IMR-90 (cell line): ENCODE measurements around the gene KRTAP3-1.
"Not testable (repeated sequence)": the region's sequence is repeated elsewhere in the genome, so short reads cannot be mapped to it uniquely, and the experiment has no call there.

ENCODE experiments used
- BHLHE40 ChIP-seq: fragments of 150-350 bp; IDR thresholded peaks from 2 replicates; pipeline ENCODE4 v1.6.1; 2016; ENCODE audit warnings: mild to moderate bottlenecking, low read depth, low read length
- CEBPB ChIP-seq: IDR thresholded peaks from 2 replicates; pipeline ENCODE4 v1.6.1; 2012; ENCODE audit warnings: low read depth, low read length, improper control_type of control experiment
- MAZ ChIP-seq: IDR thresholded peaks from 2 replicates; pipeline ENCODE4 v1.6.1; 2012; ENCODE audit warnings: low read depth, mild to moderate bottlenecking, low read length, improper control_type of control experiment, moderate library complexity, borderline replicate concordance
- POLR2A ChIP-seq: IDR thresholded peaks from 2 replicates; pipeline ENCODE4 v1.6.1; 2012; ENCODE audit warnings: mild to moderate bottlenecking, low read depth, low read length
- RAD21 ChIP-seq: IDR thresholded peaks from 2 replicates; pipeline ENCODE4 v1.6.1; 2012; ENCODE audit warnings: low read length, improper control_type of control experiment
- RFX5 ChIP-seq: IDR thresholded peaks from 2 replicates; pipeline ENCODE4 v1.8.0; 2012; ENCODE audit warnings: low read depth, mild to moderate bottlenecking, low read length, moderate library complexity
- TF ChIP-seq, protein P1 (sequence below): conservative IDR thresholded peaks from 2 replicates; pipeline ENCODE4 v1.5.1; 2012; ENCODE audit warnings: mild to moderate bottlenecking, low read depth, low read length, improper control_type of control experiment
- TF ChIP-seq, protein P2 (sequence below): fragments of 150-350 bp; IDR thresholded peaks from 2 replicates; pipeline ENCODE4 v1.6.1; 2017; ENCODE audit warnings: mild to moderate bottlenecking, antibody characterized with exemption, low read length, low read depth
- TF ChIP-seq, protein P3 (sequence below): fragments of 150-350 bp; IDR thresholded peaks from 2 replicates; pipeline ENCODE4 v1.6.1; 2016; ENCODE audit warnings: low read depth, mild to moderate bottlenecking, low read length, moderate library complexity, borderline replicate concordance

DNA sequence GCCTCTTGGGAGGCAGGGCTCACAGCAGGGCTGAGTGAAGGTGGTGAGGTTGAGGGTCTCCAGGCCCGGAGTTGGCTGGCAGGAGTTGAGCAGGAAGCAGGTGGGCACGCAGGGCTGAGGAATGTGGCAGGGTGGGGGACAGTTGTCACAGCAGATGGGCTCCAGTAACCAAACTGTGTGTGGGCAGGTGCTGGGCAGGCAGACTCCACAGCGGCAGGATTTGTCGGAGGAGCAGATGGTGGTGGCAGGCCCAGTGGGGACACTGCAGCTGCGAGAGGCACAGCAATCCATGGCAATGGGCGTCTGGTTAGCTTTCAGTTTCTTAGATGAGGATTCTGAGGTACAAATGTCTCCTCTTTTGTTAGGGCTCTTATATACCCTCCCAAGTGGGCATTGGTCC is 9.4 kb downstream of the KRTAP3-1 start, which contains the start of gene KRTAP3-2:
- TF ChIP-seq BHLHE40, RFX5, POLR2A, CEBPB, RAD21, MAZ: not testable (repeated sequence)
- TF ChIP-seq, protein P1, sequence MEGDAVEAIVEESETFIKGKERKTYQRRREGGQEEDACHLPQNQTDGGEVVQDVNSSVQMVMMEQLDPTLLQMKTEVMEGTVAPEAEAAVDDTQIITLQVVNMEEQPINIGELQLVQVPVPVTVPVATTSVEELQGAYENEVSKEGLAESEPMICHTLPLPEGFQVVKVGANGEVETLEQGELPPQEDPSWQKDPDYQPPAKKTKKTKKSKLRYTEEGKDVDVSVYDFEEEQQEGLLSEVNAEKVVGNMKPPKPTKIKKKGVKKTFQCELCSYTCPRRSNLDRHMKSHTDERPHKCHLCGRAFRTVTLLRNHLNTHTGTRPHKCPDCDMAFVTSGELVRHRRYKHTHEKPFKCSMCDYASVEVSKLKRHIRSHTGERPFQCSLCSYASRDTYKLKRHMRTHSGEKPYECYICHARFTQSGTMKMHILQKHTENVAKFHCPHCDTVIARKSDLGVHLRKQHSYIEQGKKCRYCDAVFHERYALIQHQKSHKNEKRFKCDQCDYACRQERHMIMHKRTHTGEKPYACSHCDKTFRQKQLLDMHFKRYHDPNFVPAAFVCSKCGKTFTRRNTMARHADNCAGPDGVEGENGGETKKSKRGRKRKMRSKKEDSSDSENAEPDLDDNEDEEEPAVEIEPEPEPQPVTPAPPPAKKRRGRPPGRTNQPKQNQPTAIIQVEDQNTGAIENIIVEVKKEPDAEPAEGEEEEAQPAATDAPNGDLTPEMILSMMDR, result not testable (repeated sequence)
- TF ChIP-seq, protein P2, sequence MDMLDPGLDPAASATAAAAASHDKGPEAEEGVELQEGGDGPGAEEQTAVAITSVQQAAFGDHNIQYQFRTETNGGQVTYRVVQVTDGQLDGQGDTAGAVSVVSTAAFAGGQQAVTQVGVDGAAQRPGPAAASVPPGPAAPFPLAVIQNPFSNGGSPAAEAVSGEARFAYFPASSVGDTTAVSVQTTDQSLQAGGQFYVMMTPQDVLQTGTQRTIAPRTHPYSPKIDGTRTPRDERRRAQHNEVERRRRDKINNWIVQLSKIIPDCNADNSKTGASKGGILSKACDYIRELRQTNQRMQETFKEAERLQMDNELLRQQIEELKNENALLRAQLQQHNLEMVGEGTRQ, result not testable (repeated sequence)
- TF ChIP-seq, protein P3, sequence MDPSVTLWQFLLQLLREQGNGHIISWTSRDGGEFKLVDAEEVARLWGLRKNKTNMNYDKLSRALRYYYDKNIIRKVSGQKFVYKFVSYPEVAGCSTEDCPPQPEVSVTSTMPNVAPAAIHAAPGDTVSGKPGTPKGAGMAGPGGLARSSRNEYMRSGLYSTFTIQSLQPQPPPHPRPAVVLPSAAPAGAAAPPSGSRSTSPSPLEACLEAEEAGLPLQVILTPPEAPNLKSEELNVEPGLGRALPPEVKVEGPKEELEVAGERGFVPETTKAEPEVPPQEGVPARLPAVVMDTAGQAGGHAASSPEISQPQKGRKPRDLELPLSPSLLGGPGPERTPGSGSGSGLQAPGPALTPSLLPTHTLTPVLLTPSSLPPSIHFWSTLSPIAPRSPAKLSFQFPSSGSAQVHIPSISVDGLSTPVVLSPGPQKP, result not testable (repeated sequence)
